Progenitor cell of endocrine pancreas (in vitro differentiated cells): Measurements from ENCODE around the gene SND1. TPM values are rescaled to one million over a fixed set of nuclear protein-coding genes. Genes with fewer than 3 reads are reported as not detected.
A peak's percentile ranks its signal among the peaks of the same experiment; 100 is the strongest.

Experiments
- DNase-seq: peaks from one replicate; pipeline ENCODE4 v3.0.0; 2021; ENCODE audit warnings: low spot score; ENCODE audit not compliant: unreplicated experiment
- H3K27ac Mint-ChIP-seq: 2 replicates; pipeline ENCODE4 v1.8.0; 2021; ENCODE audit warnings: mild to moderate bottlenecking, moderate library complexity, mixed read lengths
- H3K27me3 Mint-ChIP-seq: 2 replicates; pipeline ENCODE4 v1.8.0; 2021; ENCODE audit warnings: mixed read lengths
- H3K36me3 Mint-ChIP-seq: 2 replicates; pipeline ENCODE4 v1.8.0; 2022; ENCODE audit warnings: mixed read lengths; ENCODE audit not compliant: insufficient read depth
- H3K4me1 Mint-ChIP-seq: 2 replicates; pipeline ENCODE4 v1.8.0; 2021; ENCODE audit warnings: low read depth, mixed read lengths
- H3K4me3 Mint-ChIP-seq: 2 replicates; pipeline ENCODE4 v1.8.0; 2021; ENCODE audit warnings: low read depth, mild to moderate bottlenecking, moderate library complexity, mixed read lengths
- H3K9me3 Mint-ChIP-seq: 2 replicates; pipeline ENCODE4 v1.8.0; 2021; ENCODE audit warnings: low read depth, mixed read lengths
- CTCF ChIP-seq: fragments of 200-600 bp; sonication (generic); IDR thresholded peaks from one replicate; pipeline ENCODE4 v1.5.0; 2021; ENCODE audit warnings: antibody characterized with exemption, mild to moderate bottlenecking; ENCODE audit not compliant: unreplicated experiment
- long read RNA-seq: library from polyadenylated mRNA; unstranded; transcript quantifications from one replicate; pipeline ENCODE4 v2.0.0, GENCODE V29; 2020
- total RNA-seq: library from RNA; stranded (reverse); gene quantifications from 2 replicates; pipeline ENCODE4 v1.2.1, GENCODE V29; 2021

SND1 gene
- 213 and 237 TPM in 2 replicates for total RNA-seq
- long read RNA-seq, transcript SND1-201 (24 exons, 3,476 nt), result major isoform, 657 of 820 reads
- long read RNA-seq, partial matches to known transcripts, result 113 of 820 reads
- long read RNA-seq, other reads (novel, unspliced or antisense), result 49 of 820 reads

- no peak for TF ChIP-seq CTCF
- no peaks in the 10 kb centered on the region for H3K9me3 Mint-ChIP-seq
- DNase-seq, result peak; percentile 96
- peak within 1 kb of the TSS; percentile 97 for H3K4me3 Mint-ChIP-seq
- H3K36me3 Mint-ChIP-seq, result no peaks in the 10 kb centered on the region
- no peaks in the 10 kb centered on the region for H3K27me3 Mint-ChIP-seq
- H3K27ac Mint-ChIP-seq, result peak within 1 kb of the TSS; percentile 99
- H3K4me1 Mint-ChIP-seq, result peaks cover 36% of the 10 kb centered on the region
Measured at GRCh38 chr7:127651556-127652332, at the start of gene SND1. TSS of gene SND1 (plus strand) at chr7:127652194. CDS start at chr7:127652374, 180 bp downstream.

GRCh38 chr7:127608446-127608845 is 43.5 kb upstream of the SND1 start:
- no peaks in the 10 kb centered on the region for H3K36me3 Mint-ChIP-seq
- no peak overlapping the region for H3K27ac Mint-ChIP-seq
- H3K9me3 Mint-ChIP-seq, result peaks cover 10% of the 10 kb centered on the region
- no peak overlapping the region for H3K4me3 Mint-ChIP-seq
- no peak for TF ChIP-seq CTCF
- no peak for DNase-seq
- no peaks in the 10 kb centered on the region for H3K4me1 Mint-ChIP-seq
- H3K27me3 Mint-ChIP-seq, result peaks cover 11% of the 10 kb centered on the region

GRCh38 chr7:127609297-127609696 is 42.7 kb upstream of the SND1 start:
- Mint-ChIP-seq H3K4me1 (no peaks in the 10 kb centered on the region), H3K36me3 (no peaks in the 10 kb centered on the region), H3K27ac (no peak overlapping the region), H3K27me3 (peaks cover 17% of the 10 kb centered on the region), H3K4me3 (no peak overlapping the region), H3K9me3 (peaks cover 7% of the 10 kb centered on the region)
- no peak for TF ChIP-seq CTCF
- no peak for DNase-seq

DNA sequence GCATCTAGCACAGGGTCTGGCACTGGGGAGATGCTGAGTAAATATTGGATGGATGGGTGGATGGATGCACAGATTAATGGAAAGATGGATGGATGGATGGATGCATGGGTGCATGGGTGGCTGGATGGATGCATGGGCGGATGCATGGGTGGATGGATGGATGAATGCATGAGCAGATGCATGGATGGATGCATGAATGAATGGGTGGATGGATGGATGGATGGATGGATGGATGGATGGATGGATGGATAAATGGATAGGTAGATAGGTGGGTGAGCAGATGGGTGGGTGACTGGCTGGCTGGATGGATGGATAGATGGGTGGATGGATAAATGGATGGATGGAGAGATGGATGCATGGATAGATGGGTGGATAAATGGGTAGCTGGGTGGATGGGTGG is 39.7 kb upstream of the SND1 start:
- Mint-ChIP-seq H3K27ac (no peak overlapping the region), H3K4me1 (no peaks in the 10 kb centered on the region), H3K4me3 (no peak overlapping the region), H3K27me3 (peaks cover 36% of the 10 kb centered on the region), H3K36me3 (no peaks in the 10 kb centered on the region), H3K9me3 (peaks cover 3% of the 10 kb centered on the region)
- TF ChIP-seq CTCF, result no peak
- no peak for DNase-seq

DNA sequence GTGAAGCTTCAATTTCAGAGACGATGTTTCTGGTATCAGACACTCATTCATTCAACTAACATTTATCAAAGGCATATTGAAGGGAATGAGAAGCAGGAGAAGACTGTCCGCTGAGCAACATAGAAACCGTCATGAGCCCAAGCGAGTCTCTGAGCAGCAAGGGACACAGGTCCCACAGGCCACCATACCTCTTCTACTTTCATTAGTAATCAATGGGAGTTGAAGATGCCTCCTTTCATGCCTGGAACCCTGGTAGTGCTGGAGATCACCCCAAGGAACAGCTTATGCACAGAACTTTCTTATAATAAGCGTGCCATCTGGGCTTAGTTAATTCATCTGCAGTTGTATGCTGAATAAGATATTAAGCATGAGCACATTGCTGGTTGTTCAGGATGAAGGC is 35.3 kb upstream of the SND1 start:
- TF ChIP-seq CTCF, result no peak
- Mint-ChIP-seq H3K4me3 (peak overlapping the region; percentile 26), H3K36me3 (no peaks in the 10 kb centered on the region), H3K9me3 (no peaks in the 10 kb centered on the region), H3K27me3 (peaks cover 77% of the 10 kb centered on the region), H3K4me1 (peaks cover 5% of the 10 kb centered on the region), H3K27ac (no peak overlapping the region)
- DNase-seq, result no peak
